ENCODE data around the gene HYAL1. TPM values are rescaled to one million over a fixed set of nuclear protein-coding genes. Genes with fewer than 3 reads are reported as not detected.
"Not testable (repeated sequence)": the region's sequence is repeated elsewhere in the genome, so short reads cannot be mapped to it uniquely, and the experiment has no call there.

HYAL1 gene
- total RNA-seq, 1 donor from 2014 or later, result 0.41 TPM

DNA sequence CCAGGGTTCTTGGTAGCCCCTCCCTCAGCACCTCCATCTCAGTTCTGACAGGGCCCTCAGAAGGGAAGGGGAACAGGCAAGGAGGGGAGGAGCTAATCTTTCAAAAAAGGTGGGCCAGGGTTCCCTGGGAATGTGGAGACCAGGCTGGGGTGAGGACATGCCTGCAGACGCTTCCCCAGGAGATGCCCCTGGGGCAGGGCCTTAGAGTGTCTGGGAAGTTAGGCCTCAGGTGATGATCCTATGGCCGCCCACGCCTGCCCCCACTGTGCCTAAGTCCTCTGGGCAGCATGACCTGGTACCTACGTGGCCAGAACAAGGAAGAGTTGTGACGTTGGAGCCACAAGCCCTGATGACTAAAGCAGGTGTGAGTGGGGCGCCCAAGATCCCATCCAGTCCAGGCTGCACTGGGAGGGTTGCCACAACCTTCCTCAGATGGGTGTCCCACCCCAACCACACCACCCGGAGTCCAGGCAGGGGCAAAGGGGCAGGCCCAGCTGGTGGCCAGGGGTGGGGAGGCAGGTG lies 38.3 kb downstream of the HYAL1 start:
- no peak for FAIRE-seq
- DNase-seq (ENCODE audit: low spot score in 2 of 2), result no peak

DNA sequence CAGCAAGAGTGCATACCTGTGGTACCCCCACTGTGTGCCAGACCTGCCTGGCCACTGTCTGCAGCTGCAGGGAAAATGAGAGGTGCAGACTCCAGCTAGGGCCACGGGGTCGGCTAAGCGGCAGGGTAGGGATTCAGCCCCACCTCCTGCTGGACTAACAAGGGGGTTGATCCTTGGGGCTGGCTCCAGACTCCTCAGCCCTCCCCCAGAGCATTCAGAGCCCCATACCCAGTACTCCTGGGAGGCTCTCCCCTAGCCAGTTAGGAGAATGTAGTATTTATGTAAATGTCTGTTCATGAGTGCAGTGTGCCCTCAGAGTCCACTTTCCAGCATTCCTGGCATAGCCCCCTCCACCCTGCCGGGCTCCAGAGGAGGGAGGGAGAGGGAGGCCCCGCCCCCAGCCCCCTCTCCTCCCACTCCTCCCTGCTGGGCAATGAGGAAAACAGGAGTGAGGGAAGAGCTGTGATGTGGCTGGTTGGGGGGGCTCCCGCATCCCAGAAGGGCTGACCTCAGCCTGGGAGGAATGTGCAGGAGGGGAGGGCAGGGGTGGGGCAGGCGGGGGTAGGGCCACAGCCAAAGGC lies 38.9 kb downstream of the HYAL1 start:
- no peak for FAIRE-seq

DNA sequence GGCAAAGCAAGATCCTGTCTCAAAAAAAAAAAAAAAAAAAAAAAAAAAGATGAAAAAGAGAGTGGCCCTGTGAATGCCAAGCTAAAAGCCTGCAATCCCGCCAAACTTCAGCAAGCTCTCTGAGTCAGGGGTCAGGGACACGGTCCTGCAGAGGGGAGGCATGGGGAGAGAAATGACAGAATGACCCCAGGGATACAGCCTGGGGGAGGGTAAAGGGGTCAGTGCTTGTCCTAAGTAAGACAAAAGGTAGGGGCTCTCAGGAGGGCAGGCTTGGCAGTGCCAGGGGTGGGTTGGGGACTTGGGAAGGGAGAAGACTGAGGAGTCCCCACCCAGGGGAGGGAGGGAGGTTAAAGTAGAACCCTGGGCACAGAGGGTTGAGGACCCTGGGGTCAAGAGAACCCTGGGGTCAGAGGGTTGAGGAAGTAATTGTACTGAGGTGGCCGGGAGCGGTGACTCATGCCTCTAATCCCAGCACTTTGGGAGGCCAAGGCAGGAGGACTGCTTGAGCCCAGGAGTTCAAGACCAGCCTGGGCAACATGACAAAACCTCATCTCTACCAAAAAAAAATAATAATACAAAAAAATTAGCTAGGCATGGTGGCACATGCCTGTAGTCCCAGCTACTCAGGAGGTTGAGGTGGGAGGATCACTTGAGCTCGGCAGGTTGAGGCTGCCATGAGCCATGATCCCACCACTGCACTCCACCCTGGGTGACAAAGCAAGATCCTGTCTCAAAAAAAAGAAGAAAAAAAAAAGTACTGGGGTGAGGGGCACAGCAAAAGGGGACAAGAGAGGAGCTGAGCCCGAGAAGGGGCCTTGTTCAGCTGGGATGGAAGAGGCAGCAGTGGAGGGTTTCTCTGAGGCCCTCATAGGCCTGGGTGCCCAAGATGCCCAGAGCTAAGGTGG lies 39.6 kb downstream of the HYAL1 start:
- FAIRE-seq (no peak), DNase-seq (ENCODE audit: low spot score in 2 of 2) (no peak)

More for the DNA sequence above, 38.9 kb downstream of the HYAL1 start:
- DNase-seq (ENCODE audit: low spot score in 2 of 2), result peak; percentile 73 to 81

DNA sequence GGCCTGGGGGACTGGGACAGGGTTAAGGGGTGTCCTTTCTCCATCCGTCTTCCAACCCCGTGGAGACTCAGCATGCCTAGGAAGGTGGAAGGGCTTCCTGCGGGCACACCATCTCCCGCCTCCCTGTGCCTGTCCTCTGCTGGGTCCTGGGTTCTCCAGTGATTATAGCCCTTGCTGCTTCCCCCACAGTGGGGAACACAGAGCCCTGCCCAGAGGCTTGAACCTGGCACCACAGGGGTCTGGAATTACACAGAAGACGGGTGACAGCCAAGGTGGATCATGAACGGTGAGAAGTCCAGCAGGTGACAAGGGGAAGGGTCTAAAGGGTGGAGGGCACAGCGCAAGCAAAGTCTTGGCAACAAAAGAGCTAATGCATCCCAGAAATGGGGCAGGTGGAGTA lies 40.6 kb downstream of the HYAL1 start:
- FAIRE-seq (no peak), DNase-seq (ENCODE audit: low spot score in 2 of 2) (no peak)

DNA sequence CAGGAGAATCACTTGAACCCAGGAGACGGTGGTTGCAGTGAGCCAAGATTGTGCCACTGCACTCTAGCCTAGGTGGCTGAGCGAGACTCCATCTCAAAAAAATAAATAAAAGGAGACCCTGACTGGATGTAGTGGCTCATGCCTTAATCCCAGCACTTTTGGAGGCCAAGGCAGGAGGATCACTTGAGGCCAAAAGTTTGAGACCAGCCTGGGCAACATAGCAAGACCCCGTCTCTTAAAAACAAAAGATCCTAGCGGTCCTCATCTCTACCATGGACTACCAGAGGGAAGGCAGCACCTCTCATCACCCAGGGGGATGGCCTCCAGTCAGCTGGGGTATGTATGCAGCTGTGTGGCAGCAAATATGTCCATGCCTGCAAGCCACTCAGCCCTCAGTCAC lies 41.2 kb downstream of the HYAL1 start:
- not testable (repeated sequence) for FAIRE-seq

DNA sequence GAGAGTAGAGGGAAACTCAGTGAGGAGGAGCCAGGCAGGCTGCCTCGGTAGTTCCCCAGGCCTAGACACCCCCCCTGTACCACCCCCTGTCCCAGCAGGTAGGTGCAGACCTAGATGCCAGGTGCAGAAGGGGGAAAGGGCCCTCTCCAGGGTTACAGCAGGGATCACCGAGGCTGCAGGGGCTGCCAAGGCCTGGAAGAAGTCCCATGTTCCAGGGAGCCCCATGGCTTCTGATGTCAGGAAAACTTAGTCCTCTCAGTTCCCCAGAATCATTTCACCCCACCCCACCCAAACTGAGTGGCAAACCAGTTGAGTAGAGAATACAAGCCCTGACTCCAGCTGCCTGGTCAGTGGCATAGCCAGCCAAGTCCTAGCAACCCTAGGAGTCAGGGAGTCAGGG lies 41.9 kb downstream of the HYAL1 start:
- DNase-seq (ENCODE audit: low spot score in 2 of 2) (peak in 1 of 2 donors; percentile 36), FAIRE-seq (no peak)

More for the DNA sequence above, 41.2 kb downstream of the HYAL1 start:
- not testable (repeated sequence) for DNase-seq (ENCODE audit: low spot score in 2 of 2)

DNA sequence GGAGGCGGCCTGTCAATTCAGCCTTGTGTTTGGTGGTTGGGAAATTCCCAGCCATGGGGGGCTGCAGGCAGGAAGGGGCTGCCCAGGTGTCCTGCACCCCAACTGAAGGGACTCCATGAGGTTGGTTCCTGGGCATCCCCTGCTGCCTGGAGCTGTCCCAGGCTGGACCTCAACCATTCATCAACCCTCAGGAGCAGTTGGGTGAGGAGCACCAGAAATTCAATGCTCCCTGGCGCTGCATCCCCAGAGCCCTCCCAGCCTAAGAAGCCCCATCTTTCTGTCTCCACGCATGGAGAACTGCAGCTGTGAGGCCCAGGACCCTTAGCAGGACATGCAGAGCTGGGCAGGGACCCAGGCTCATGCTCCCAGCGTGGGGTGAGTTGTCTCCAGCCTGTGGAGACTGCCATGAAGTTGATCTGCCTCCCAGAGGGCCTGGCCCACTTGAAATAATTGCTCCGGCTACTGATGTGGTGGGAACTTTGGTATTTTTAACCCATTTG lies 42.4 kb downstream of the HYAL1 start:
- DNase-seq (ENCODE audit: low spot score in 2 of 2) (peak in 1 of 2 donors; percentile 41), FAIRE-seq (no peak)

DNA sequence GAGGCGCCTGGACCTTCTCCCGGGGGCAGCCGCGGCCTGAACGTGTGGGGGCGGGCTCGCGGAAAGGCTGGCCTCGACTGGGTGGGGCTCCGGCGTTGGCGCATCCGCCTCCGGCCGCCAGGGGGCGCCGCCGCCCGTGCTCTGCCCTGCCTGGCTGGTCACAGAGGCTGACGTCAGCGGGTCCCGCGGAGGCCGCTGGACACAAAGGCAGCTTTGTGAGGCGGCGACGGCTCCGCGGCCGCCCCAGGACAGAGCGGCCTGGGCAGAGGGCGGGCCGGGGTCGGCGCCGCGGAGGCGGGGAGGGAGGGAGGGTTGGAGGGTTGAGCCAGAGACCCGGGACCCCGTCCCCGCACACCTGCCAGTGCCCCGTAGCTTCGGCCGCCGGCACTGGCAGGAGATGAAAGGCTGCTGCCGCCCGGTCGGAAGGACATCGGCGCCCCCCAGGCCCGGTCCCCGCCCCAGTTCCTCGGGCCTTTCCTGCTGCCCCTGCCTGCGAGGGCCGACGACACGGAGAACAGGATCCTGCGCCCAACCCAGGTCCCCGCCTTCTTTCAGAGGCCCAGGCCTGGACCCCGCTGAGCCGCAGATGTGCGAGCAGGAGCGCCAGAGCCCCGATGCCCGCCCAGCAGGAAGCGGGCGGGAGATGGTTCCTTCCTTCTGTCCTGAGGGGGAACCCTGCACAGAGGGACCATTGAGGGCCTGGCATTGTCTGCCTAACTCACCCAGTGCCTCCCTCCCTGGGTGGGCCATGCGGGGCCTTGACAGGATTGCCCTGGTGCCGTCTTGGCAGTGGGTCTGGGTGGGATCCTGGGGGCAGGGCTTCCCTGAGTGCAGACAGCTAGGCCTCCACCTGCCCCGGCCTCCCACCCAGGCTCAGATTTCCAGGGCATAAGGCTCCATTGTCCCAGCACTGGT lies 43.1 kb downstream of the HYAL1 start:
- FAIRE-seq (no peak), DNase-seq (ENCODE audit: low spot score in 2 of 2) (peak; percentile 97 to 99)

DNA sequence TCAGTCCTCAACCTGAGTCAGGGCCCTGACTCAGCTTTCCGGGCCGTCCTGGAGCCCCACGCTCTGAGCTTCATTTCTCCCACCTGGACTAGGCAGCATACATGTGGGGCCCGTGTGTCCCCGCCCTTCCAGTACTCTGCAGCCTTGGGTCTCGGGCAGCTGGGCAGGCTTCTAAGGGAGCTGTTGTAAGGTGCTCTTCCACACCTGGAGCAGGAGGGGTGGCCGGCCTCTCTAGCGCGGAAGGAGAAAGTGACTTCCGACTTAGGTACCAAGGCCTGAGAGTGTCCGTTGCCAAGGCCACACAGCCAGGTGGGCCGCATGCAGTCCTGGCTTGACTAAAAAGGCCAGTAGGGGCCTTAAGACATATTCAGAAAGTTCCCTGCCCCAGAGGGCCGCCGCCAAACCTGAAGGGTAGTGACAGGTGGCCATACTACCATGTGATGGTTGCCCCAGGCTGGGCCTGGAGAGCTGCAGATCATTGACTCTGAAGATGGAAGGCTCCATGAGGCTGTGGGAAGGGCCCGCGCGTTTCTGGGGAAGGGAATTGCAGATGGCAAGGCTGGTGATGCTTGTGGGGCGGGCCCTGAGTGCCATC lies 43.8 kb downstream of the HYAL1 start:
- FAIRE-seq (no peak), DNase-seq (ENCODE audit: low spot score in 2 of 2) (no peak)

DNA sequence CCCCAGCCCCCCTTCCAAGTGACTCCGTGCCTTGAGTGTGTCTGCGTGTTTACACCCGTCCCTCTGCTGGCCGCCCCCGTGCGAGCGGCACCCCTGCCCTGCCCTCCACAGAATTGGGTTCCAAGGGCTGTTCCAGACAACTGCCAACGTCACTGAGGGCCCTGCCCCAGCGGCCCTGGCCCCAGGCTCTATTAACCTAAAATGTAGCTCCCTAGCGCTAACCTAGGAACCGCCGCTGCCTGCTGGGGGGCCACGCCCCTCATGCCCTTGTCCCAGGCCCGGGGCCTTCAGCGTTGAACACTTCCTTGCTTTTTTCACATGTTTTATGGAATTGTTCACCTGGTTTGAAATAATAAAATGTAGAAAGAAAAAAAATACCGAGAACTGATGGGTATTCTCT lies 44.4 kb downstream of the HYAL1 start:
- FAIRE-seq, result no peak
- DNase-seq (ENCODE audit: low spot score in 2 of 2), result no peak

DNA sequence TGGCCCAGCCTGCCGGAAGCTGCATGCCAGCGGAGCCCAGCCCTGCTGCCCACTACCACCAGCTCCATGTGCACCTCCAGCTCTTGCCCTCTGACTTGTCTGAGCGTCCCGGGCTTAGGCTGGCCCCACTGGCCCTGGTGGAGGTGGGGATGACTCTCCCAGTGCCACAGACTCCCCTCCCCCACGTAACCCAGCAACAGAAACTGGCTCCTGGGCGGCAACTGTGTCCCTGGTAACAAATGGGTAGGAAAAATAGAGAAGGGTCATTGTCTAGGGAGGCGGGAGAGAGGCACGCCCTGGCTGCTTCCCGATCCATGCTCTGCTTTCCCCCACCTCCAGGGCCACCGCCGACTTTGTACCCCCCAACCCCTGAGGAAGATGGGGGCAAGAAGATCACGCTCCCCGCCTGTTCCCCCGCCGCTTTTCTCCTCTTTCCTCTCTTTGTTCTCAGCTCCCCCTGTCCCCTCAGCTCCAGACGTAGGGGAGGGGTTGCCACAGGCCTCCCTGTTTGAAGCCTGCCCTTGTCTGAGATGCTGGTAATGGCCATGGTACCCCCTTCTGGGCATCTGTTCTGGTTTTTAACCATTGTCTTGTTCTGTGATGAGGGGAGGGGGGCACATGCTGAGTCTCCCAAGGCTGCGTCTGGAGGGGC lies 45.2 kb downstream of the HYAL1 start:
- DNase-seq (ENCODE audit: low spot score in 2 of 2) (no peak), FAIRE-seq (no peak)

DNA sequence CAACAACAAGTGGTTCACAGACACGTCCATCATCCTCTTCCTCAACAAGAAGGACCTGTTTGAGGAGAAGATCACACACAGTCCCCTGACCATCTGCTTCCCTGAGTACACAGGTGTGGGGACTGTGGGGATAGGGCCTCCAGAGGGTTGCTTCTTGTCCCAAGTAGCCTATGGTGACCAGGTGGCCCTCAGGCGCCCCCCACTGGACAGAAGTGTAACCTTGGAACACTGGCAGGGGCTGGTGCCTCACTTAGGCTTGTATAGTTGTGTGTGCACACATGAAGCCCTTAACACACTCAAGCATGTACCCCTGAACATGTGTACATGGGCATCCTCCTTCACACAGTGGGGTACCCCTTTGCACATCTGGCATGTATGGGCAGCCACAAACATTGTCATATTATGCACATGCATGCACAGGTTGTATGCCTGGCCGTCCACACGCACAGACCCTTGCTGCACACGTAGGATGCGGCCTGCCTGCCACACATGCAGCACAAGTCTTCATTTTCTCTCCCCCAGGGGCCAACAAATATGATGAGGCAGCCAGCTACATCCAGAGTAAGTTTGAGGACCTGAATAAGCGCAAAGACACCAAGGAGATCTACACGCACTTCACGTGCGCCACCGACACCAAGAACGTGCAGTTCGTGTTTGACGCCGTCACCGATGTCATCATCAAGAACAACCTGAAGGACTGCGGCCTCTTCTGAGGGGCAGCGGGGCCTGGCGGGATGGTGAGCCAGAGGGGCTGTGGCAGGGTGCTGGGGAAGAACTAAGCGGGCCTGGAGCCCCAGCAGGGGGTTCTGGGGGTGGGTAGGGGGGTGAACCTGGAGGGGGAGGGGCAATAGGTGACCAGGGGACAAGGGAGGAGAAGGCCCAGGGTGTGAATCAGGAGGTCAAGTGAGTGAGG lies 46.1 kb downstream of the HYAL1 start:
- no peak for FAIRE-seq
- no peak for DNase-seq (ENCODE audit: low spot score in 2 of 2)

DNA sequence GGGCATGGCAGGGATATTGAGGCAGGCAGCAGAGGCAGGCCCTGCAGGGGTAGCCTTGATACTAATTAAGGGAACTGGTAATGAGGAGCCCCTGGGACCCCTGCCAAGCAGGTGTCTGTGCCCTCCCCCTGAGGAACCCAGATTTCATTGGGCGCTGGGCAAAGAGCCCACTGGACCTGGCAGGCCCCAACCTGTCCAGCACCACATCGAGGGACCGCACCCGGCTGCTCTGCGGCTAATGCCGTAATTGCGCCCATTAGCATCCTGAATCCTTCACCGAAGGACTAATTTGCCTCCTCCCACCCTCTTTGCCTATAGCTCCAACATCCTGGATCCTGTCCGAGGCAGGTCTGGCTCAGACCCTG lies 48.1 kb downstream of the HYAL1 start:
- FAIRE-seq, result no peak
- no peak for DNase-seq (ENCODE audit: low spot score in 2 of 2)

DNA sequence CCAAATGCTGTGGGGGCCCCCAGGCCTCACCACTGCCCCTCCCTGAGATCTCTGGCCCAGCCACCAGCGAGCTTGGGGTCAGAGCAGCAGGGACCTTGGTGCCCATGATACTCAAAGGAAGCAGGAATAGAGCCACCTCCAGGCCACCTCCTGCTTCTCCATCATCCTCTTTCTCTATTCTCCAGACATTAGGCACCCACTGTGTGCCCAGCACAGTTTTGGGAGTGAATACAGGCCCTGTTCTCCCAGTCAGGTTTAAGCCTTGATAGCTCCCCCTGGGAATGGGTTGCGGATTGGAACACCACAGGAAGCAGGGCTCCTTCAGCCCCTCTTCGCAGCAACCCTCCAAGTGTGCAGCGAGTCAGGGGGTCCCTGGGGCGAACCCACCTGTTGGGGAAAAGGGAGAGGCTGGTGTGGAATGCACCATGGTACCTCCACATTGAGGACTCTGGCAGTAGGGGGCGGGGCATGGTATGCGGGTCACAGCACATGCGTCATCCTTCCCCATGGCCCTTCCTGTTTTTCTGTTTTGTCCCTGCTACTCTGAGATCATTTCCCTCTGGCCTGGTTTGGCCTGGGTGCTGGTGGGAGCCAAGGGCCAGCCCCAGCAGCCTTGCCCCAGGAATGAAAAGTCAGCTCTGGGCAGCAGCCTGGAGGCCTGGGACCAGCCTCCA lies 48.7 kb downstream of the HYAL1 start:
- FAIRE-seq (no peak), DNase-seq (ENCODE audit: low spot score in 2 of 2) (peak; percentile 39 to 67)

DNA sequence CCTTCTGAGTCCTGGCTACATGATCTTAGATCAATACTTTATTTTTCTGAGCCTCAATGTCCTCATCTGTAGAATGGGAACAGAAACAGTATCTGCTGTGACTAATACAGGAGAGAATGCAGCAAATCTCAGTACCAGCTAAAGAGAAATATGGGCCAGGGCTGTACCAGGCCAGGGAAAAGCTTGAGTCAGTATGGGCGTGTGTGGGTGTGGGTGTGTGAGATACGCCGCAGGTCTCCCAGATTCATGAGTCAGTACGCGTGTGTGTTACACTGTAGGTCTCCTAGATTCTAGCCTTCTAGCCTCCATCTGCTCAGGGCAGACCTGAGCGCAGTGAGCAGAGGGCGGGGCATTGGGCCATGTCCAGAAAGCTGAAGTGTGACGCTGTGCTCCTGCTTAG lies 52.2 kb downstream of the HYAL1 start:
- FAIRE-seq, result no peak
- no peak for DNase-seq (ENCODE audit: low spot score in 2 of 2)

DNA sequence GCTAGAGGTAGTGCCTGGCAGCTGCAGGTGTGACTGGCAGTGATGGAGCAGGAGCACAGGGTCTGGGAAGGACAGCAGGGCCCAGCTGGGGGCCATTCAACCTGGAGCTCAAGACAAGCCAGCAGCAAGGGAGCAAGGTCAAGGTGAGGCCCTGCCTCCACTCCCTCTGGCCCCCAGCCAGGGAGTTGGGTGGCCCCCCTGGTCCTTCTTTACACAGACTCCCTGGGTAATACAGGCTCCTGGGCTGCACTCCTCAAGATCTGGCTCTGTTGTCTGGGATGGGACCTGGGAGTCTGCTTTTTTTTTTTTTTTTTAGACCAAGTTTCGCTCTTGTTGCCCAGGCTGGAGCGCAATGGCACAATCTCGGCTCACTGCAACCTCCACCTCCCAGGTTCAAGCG lies 52.9 kb downstream of the HYAL1 start:
- no peak for DNase-seq (ENCODE audit: low spot score in 2 of 2)
- FAIRE-seq, result no peak

Measured in frontal cortex (tissue), 4 donors.